Measurements from ENCODE around the gene FHOD3. TPM values are rescaled to one million over a fixed set of nuclear protein-coding genes. Genes with fewer than 3 reads are reported as not detected.

Gene FHOD3
- total RNA-seq, 1 donor from 2014 or later, result 5.6 TPM

DNA sequence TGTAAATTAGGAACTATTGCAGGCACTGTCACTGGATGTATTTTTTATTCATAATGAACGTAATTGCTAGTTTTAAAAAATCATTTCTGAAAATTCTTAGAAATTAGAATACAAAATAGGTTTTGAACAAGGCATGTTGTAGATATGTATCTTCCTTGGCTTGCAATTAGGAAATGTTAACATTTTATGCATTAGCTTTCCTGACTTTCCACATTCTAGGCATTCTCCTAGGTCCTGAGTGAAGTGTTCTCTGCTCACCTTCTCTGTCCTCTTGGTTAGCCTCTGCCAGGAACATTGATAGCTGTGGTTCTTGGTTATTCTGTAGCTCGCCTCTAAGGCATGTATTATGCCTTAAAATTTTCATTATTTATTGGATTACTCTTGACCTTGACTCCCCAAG, 130.3 kb downstream of the FHOD3 start:
- no peak overlapping the region for H3K4me3 ChIP-seq
- TF ChIP-seq POLR2AphosphoS5 (IDR thresholded peaks at IDR 0.05; ENCODE audit: insufficient read depth in 1 of 2, low read depth in 1 of 2), result no peak
- TF ChIP-seq POLR2A (IDR thresholded peaks at IDR 0.05), result no peak
- TF ChIP-seq, protein P1, sequence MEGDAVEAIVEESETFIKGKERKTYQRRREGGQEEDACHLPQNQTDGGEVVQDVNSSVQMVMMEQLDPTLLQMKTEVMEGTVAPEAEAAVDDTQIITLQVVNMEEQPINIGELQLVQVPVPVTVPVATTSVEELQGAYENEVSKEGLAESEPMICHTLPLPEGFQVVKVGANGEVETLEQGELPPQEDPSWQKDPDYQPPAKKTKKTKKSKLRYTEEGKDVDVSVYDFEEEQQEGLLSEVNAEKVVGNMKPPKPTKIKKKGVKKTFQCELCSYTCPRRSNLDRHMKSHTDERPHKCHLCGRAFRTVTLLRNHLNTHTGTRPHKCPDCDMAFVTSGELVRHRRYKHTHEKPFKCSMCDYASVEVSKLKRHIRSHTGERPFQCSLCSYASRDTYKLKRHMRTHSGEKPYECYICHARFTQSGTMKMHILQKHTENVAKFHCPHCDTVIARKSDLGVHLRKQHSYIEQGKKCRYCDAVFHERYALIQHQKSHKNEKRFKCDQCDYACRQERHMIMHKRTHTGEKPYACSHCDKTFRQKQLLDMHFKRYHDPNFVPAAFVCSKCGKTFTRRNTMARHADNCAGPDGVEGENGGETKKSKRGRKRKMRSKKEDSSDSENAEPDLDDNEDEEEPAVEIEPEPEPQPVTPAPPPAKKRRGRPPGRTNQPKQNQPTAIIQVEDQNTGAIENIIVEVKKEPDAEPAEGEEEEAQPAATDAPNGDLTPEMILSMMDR (IDR thresholded peaks at IDR 0.05), result no peak
- no peaks in the 10 kb centered on the region for H3K36me3 ChIP-seq
- no peak overlapping the region for H3K27ac ChIP-seq
- no peaks in the 10 kb centered on the region for H3K4me1 ChIP-seq
- intact Hi-C loops (cut with DNase I), result no loop called here
- no peaks in the 10 kb centered on the region for H3K9me3 ChIP-seq
- no peak for DNase-seq (ENCODE audit: extremely low spot score in 2 of 2)
- H3K27me3 ChIP-seq, result no peaks in the 10 kb centered on the region

DNA sequence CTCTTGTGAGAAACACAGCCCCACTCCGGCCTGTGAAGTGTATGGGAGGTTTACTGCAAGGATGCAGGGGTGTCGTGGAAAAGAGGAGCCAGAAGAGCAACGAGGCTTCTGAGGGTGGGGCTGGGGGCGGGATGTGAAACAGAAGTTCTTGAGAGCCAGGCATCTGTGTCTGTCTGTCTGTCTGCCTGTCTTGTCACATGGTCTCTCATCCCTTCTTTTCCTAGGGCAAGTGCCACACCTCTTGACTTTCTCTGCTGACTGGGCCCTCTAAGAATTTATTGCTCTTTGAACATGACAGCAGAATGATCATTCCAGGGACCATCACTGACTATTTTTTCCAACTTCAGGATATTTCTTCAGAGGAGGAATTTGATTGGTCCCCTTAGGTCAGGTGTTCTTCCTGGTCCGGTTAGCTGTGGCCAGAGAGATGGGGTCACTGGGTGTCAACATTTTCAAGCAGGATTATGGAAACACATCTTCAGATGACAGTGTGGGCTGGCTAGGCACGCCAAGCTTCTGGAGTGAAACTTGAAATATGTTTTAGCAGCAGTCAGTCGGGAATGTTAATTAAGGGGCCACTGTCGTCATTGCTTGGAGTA, 131.0 kb downstream of the FHOD3 start:
- H3K27ac ChIP-seq, result no peak overlapping the region
- no peaks in the 10 kb centered on the region for H3K27me3 ChIP-seq
- TF ChIP-seq POLR2AphosphoS5 (IDR thresholded peaks at IDR 0.05; ENCODE audit: insufficient read depth in 1 of 2, low read depth in 1 of 2) (no peak), POLR2A (IDR thresholded peaks at IDR 0.05) (no peak)
- TF ChIP-seq, protein P1 (IDR thresholded peaks at IDR 0.05), result no peak
- intact Hi-C loops (cut with DNase I), result no loop called here
- H3K9me3 ChIP-seq, result no peaks in the 10 kb centered on the region
- H3K36me3 ChIP-seq, result no peaks in the 10 kb centered on the region
- H3K4me1 ChIP-seq, result no peaks in the 10 kb centered on the region
- no peak for DNase-seq (ENCODE audit: extremely low spot score in 2 of 2)
- H3K4me3 ChIP-seq, result no peak overlapping the region

DNA sequence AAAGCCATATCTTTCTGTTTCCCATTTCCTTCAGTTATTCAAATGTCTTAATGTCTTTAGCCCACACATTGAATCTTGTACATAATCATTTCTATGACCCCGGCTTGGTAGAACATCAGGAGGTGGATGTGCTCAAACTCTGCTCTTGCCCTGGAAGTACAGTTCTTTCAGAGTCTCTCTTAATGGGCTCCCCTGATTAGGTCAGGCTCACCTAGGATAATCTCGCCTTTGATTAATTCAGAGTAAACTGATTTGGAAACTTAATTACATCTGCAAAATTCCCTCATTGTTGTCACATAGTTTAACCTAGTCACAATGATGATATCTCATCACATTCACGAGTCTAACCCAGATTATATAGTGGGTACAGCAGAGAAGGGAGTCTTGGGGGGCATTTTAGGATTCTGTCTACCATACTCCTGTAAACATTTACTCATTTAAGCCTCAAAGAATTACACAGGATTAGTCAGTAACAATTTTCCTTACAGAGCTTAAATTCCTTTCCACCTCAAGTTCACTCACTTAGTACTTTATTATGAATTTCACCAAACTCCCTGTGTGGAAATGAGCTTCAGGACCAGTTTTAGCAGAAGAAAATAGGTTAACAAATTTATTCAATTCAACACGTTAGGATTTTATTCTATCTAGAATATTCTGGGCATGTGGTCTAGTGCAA, 135.5 kb downstream of the FHOD3 start:
- Histone ChIP-seq H3K4me3 (no peak overlapping the region), H3K27ac (no peak overlapping the region), H3K27me3 (no peaks in the 10 kb centered on the region), H3K4me1 (no peaks in the 10 kb centered on the region), H3K9me3 (no peaks in the 10 kb centered on the region), H3K36me3 (no peaks in the 10 kb centered on the region)
- TF ChIP-seq POLR2A (IDR thresholded peaks at IDR 0.05) (no peak), POLR2AphosphoS5 (IDR thresholded peaks at IDR 0.05; ENCODE audit: insufficient read depth in 1 of 2, low read depth in 1 of 2) (no peak)
- TF ChIP-seq, protein P1 (IDR thresholded peaks at IDR 0.05), result no peak
- no peak for DNase-seq (ENCODE audit: extremely low spot score in 2 of 2)
- intact Hi-C loops (cut with DNase I), result no loop called here

GRCh38 chr18:36436387-36436786, 138.9 kb downstream of the FHOD3 start:
- no peaks in the 10 kb centered on the region for H3K4me1 ChIP-seq
- DNase-seq (ENCODE audit: extremely low spot score in 2 of 2), result no peak
- TF ChIP-seq, protein P1 (IDR thresholded peaks at IDR 0.05), result no peak
- TF ChIP-seq POLR2A (IDR thresholded peaks at IDR 0.05), result no peak

DNA sequence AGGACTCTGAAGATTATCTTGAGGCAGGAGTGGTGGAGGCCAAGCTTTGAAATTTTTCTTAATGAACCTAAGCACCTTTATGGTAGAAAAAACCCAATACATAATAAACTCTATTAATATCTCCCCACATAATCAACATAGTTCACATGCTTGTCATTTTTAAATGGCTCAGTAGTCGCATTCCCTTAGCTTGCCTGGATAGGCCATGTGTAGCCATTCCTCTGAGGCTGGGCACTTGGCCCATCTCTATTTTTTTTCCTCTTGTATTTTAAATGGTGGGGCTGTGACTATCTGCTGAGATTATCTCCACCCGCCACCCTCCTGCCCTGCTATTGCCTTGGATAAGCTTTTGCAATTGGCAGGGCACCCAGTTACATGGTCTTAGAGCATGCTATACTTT, 143.1 kb downstream of the FHOD3 start:
- TF ChIP-seq, protein P1 (IDR thresholded peaks at IDR 0.05), result no peak
- TF ChIP-seq POLR2AphosphoS5 (IDR thresholded peaks at IDR 0.05; ENCODE audit: insufficient read depth in 1 of 2, low read depth in 1 of 2) (no peak), POLR2A (IDR thresholded peaks at IDR 0.05) (no peak)
- DNase-seq (ENCODE audit: extremely low spot score in 2 of 2), result no peak
- H3K4me1 ChIP-seq, result no peaks in the 10 kb centered on the region
- H3K9me3 ChIP-seq, result no peaks in the 10 kb centered on the region
- no peak overlapping the region for H3K4me3 ChIP-seq
- H3K27ac ChIP-seq, result no peak overlapping the region
- H3K27me3 ChIP-seq, result no peaks in the 10 kb centered on the region
- H3K36me3 ChIP-seq, result no peaks in the 10 kb centered on the region
- intact Hi-C loops (cut with DNase I), result no loop called here

More at GRCh38 chr18:36436387-36436786, 138.9 kb downstream of the FHOD3 start:
- Histone ChIP-seq H3K9me3 (no peaks in the 10 kb centered on the region), H3K36me3 (no peaks in the 10 kb centered on the region), H3K27me3 (no peaks in the 10 kb centered on the region), H3K4me3 (no peak overlapping the region), H3K27ac (no peak overlapping the region)
- intact Hi-C loops (cut with DNase I), result no loop called here
